A549 (cell line): ENCODE data around the gene FBXW9. TPM values are rescaled to one million over a fixed set of nuclear protein-coding genes. Genes with fewer than 3 reads are reported as not detected.
"Not testable (repeated sequence)": the region's sequence is repeated elsewhere in the genome, so short reads cannot be mapped to it uniquely, and the experiment has no call there.

Experiments used
- ATAC-seq, 2 experiments: fragments of 200-7000 bp in 1 of 2; fragments of >200 bp in 1 of 2; cut with Nextera tagmentation in 1 of 2; cut with Tn5 transposase in 1 of 2; 3 replicates each; pipeline versions ENCODE4 v1.8.0 to v1.9.1; 2018 to 2020; ENCODE audit warnings: mild to moderate bottlenecking in 1 of 2, moderate library complexity in 1 of 2
- CTCF ChIA-PET: fragments of 300-600 bp; sonication (Branson Sonifier 250); formaldehyde crosslinking; extraction: SDS; loops from one replicate; lab custom pipeline; 2021; ENCODE audit warnings: antibody characterized with exemption, inconsistent platforms; lab: Yijun Ruan, JAX
- POLR2A ChIA-PET: fragments of 350-600 bp; formaldehyde crosslinking; extraction: SDS; loops from one replicate; lab custom pipeline; 2021; ENCODE audit warnings: antibody characterized with exemption, inconsistent platforms; lab: Yijun Ruan, JAX
- DNase-seq, 2 experiments: peaks; one replicate each; pipeline versions ENCODE4 v3.0.0 to v3.0.0-alpha.2; 2011 to 2016; ENCODE audit warnings: low read depth in 1 of 2, low spot score in 1 of 2
- FAIRE-seq: peaks from 2 replicates; lab custom pipeline; 2011; peaks lifted over from hg19 to GRCh38; lab: Jason Lieb, UNC
- H3K27ac ChIP-seq, 2 experiments: fragments of >200 bp; sonication (Bioruptor Twin); formaldehyde crosslinking; 3 replicates each; pipeline ENCODE4 v1.5.1; 2016 to 2017
- H3K4me1 ChIP-seq: fragments of >200 bp; sonication (Bioruptor Twin); formaldehyde crosslinking; 3 replicates; pipeline ENCODE4 v1.6.1; 2016
- H3K4me2 ChIP-seq: fragments of >200 bp; sonication (Bioruptor Twin); formaldehyde crosslinking; 3 replicates; pipeline ENCODE4 v1.6.1; 2016
- H3K4me3 ChIP-seq: fragments of >200 bp; sonication (Bioruptor Twin); formaldehyde crosslinking; 3 replicates; pipeline ENCODE4 v1.5.1; 2016
- H3K9me3 ChIP-seq: fragments of >200 bp; sonication (Bioruptor Twin); formaldehyde crosslinking; 3 replicates; pipeline ENCODE4 v1.6.1; 2016
- CEBPB ChIP-seq, 2 experiments: fragments of >200 bp in 1 of 2; sonication (Bioruptor Twin) in 1 of 2; formaldehyde crosslinking in 1 of 2; IDR thresholded peaks; 2 replicates each; pipeline ENCODE4 v1.6.1; 2012 to 2016
- ESRRA ChIP-seq: fragments of 150-350 bp; IDR thresholded peaks from 2 replicates; pipeline ENCODE4 v1.6.1; 2014; ENCODE audit warnings: mild to moderate bottlenecking, low read length, borderline replicate concordance
- FOSB ChIP-seq: fragments of 250-450 bp; sonication (Bioruptor Pico); IDR thresholded peaks from 2 replicates; pipeline ENCODE4 v1.5.0; 2020; ENCODE audit warnings: mild to moderate bottlenecking, moderate library complexity
- FOSL2 ChIP-seq, 2 experiments: fragments of 450-650 bp in 1 of 2; fragments of >200 bp in 1 of 2; sonication (Bioruptor Twin) in 1 of 2; formaldehyde crosslinking; IDR thresholded peaks; 2 replicates each; pipeline versions ENCODE4 v1.5.0 to v1.6.1; 2016 to 2020; ENCODE audit warnings: mild to moderate bottlenecking in 1 of 2, moderate library complexity in 1 of 2
- FOXS1 ChIP-seq: fragments of 250-450 bp; sonication (Bioruptor Pico); IDR thresholded peaks from 2 replicates; pipeline ENCODE4 v1.5.0; 2020; ENCODE audit warnings: mild to moderate bottlenecking, moderate library complexity
- GATA3 ChIP-seq: IDR thresholded peaks from 2 replicates; pipeline ENCODE4 v1.6.1; 2012; ENCODE audit warnings: borderline replicate concordance
- HEYL ChIP-seq: fragments of 250-450 bp; sonication (Bioruptor Pico); IDR thresholded peaks from 2 replicates; pipeline ENCODE4 v1.8.0; 2021; ENCODE audit warnings: mild to moderate bottlenecking, moderate library complexity
- HMGXB4 ChIP-seq: fragments of 250-450 bp; sonication (Bioruptor Pico); IDR thresholded peaks from 2 replicates; pipeline ENCODE4 v1.5.0; 2021; ENCODE audit warnings: mild to moderate bottlenecking, moderate library complexity, borderline replicate concordance
- HOXA7 ChIP-seq: fragments of 250-450 bp; sonication (Bioruptor Pico); IDR thresholded peaks from 2 replicates; pipeline ENCODE4 v1.5.0; 2020; ENCODE audit warnings: mild to moderate bottlenecking, moderate library complexity
- JUN ChIP-seq, 2 experiments: fragments of >200 bp; sonication (Bioruptor Twin); formaldehyde crosslinking; IDR thresholded peaks; 2 replicates in 1 of 2; 3 replicates in 1 of 2; pipeline ENCODE4 v1.6.1; 2016 to 2017
- JUNB ChIP-seq: fragments of >200 bp; sonication (Bioruptor Twin); formaldehyde crosslinking; IDR thresholded peaks from 2 replicates; pipeline ENCODE4 v1.6.1; 2016
- KDM5A ChIP-seq: fragments of 200-600 bp; sonication (generic); IDR thresholded peaks from 2 replicates; pipeline ENCODE4 v1.6.1; 2016; ENCODE audit warnings: antibody characterized with exemption, mild to moderate bottlenecking
- MAFK ChIP-seq: fragments of 450-650 bp; IDR thresholded peaks from 2 replicates; pipeline ENCODE4 v1.6.1; 2014; ENCODE audit not compliant: partially characterized antibody
- POLR2A ChIP-seq: IDR thresholded peaks from 2 replicates; pipeline ENCODE4 v1.6.1; 2012; ENCODE audit warnings: mild to moderate bottlenecking, low read length
- POLR2AphosphoS2 ChIP-seq: conservative IDR thresholded peaks from 2 replicates; pipeline ENCODE4 v1.6.1; 2012; ENCODE audit warnings: low read length, improper control_type of control experiment, inconsistent platforms
- RCOR1 ChIP-seq: fragments of 150-350 bp; IDR thresholded peaks from 2 replicates; pipeline ENCODE4 v1.6.1; 2014; ENCODE audit warnings: antibody characterized with exemption, low read length, low read depth
- RFX5 ChIP-seq: fragments of 450-650 bp; IDR thresholded peaks from 2 replicates; pipeline ENCODE4 v1.7.1; 2014; ENCODE audit warnings: antibody characterized with exemption, mild to moderate bottlenecking, moderate library complexity
- SREBF2 ChIP-seq: fragments of 450-650 bp; IDR thresholded peaks from 2 replicates; pipeline ENCODE4 v1.6.1; 2014; ENCODE audit warnings: mild to moderate bottlenecking, moderate library complexity
- TP53 ChIP-seq: fragments of 250-450 bp; sonication (Bioruptor Pico); IDR thresholded peaks from 2 replicates; pipeline ENCODE4 v1.5.0; 2021; ENCODE audit warnings: mild to moderate bottlenecking, moderate library complexity
- ZC3H11A ChIP-seq: fragments of 450-650 bp; IDR thresholded peaks from 2 replicates; pipeline ENCODE4 v1.6.1; 2014; ENCODE audit warnings: antibody characterized with exemption, mild to moderate bottlenecking
- ZSCAN20 ChIP-seq: fragments of 250-450 bp; sonication (Bioruptor Pico); IDR thresholded peaks from 2 replicates; pipeline ENCODE4 v1.8.0; 2022; ENCODE audit warnings: mild to moderate bottlenecking, moderate library complexity
- whole genome bisulfite sequencing: methylation state at CpG from one replicate; pipeline ENCODE4 v1.1.6; 2017; ENCODE audit errors: missing lambda C conversion rate; 5-methylcytosine and 5-hydroxymethylcytosine counted together
- polyA plus RNA-seq, 4 experiments: library from polyadenylated mRNA; depleted of rRNA in 3 of 4; stranded (reverse); fragments of >200 nt; fragmentation: RNase III in 1 of 4; extraction: RNeasy Plus Mini Kit Qiagen cat#74134 plus additional on column Dnase treatment in 1 of 4; gene quantifications; 2 replicates in 3 of 4; 3 replicates in 1 of 4; pipeline ENCODE4 v1.2.3, GENCODE V29; 2011 to 2017
- TF ChIP-seq, protein P1 (sequence below): IDR thresholded peaks from 2 replicates; pipeline ENCODE4 v1.6.1; 2012

Gene FBXW9
- polyA plus RNA-seq, 2 of the 4 experiments (the other 2 are of a cell fraction), result 5.7 to 8.0 TPM

GRCh38 chr19:12705169-12705568 lies 8.7 kb upstream of the FBXW9 start:
- ChIA-PET CTCF (no interaction called here), POLR2A (no interaction called here)
- Histone ChIP-seq H3K4me2 (no peak overlapping the region), H3K27ac (no peak overlapping the region), H3K4me3 (no peak overlapping the region), H3K9me3 (no peaks in the 10 kb centered on the region), H3K4me1 (no peaks in the 10 kb centered on the region)
- WGBS, result 86% methylated on average over 1 of the region's 13 CpGs
- ATAC-seq (no peak), DNase-seq (no peak), FAIRE-seq (no peak)
- TF ChIP-seq HOXA7 (CRISPR knock-in tag) (no peak), GATA3 (no peak), KDM5A (no peak), ESRRA (no peak), CEBPB (IDR thresholded peaks at IDR 0.05) (no peak), SREBF2 (no peak), ZC3H11A (no peak), FOSL2 (IDR thresholded peaks at IDR 0.05) (no peak), FOSL2 (CRISPR knock-in tag; IDR thresholded peaks at IDR 0.05) (no peak)

DNA sequence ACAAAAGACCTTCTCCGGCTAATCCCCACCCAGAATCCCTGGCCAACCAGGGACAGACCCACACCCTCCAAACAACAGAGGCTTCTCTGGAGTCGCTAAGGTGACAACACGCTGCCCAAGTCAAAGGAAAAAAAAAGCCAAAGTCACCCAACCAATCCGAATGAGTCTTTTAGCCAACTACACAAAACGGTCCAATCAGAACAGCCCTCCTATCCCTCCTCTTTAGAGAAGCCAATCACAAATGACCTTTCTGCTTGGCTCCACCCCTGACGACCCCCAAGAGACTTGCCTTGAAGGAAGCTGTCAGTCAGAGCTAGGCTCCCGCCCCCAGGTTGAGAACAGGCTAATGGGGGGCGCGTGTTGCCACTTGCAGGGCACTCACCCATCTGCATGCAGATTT lies 6.6 kb upstream of the FBXW9 start:
- Histone ChIP-seq H3K4me1 (no peaks in the 10 kb centered on the region), H3K4me2 (no peak overlapping the region), H3K9me3 (no peaks in the 10 kb centered on the region), H3K27ac (no peak overlapping the region), H3K4me3 (no peak overlapping the region)
- DNase-seq (peak in 1 of 2 experiments; percentile 66), FAIRE-seq (no peak), ATAC-seq (peak in 1 of 2 experiments; percentile 72; a peak in 3 of 6 replicates)
- no peak for TF ChIP-seq HEYL (CRISPR knock-in tag)
- WGBS, result 76% methylated on average over 9 of the region's 9 CpGs
- ChIA-PET CTCF (interaction anchor here (0.6 to 1.3 kb wide), 2 partner anchors 63 to 122 kb away, joined by 3 to 4 read pairs; no protein-coding TSS in a partner anchor), POLR2A (no interaction called here)

- CTCF ChIA-PET, result no interaction called here
- no peak for DNase-seq
- no peak for TF ChIP-seq RCOR1
- TF ChIP-seq TP53 (CRISPR knock-in tag), result no peak
- TF ChIP-seq ZSCAN20 (CRISPR knock-in tag), result no peak
- 0 out of 5 replicates have a peak, but pooled peaks of 1 of the 2 experiments have one; percentile 17 for TF ChIP-seq JUN (IDR thresholded peaks at IDR 0.05)
- no peak for TF ChIP-seq FOSB (CRISPR knock-in tag)
- TF ChIP-seq, all 56 proteins: peak for 1
- no peak overlapping the region for H3K4me3 ChIP-seq
- no peak overlapping the region for H3K4me2 ChIP-seq
- no peak for ATAC-seq
- POLR2A ChIA-PET, result no interaction called here
- H3K9me3 ChIP-seq, result no peaks in the 10 kb centered on the region
- WGBS, result 93% methylated on average over 27 of the region's 33 CpGs
- no peak for FAIRE-seq
- no peaks in the 10 kb centered on the region for H3K4me1 ChIP-seq
- H3K27ac ChIP-seq, result no peak overlapping the region
Observed at GRCh38 chr19:12701596-12702282, 5.3 kb upstream of the FBXW9 start.

DNA sequence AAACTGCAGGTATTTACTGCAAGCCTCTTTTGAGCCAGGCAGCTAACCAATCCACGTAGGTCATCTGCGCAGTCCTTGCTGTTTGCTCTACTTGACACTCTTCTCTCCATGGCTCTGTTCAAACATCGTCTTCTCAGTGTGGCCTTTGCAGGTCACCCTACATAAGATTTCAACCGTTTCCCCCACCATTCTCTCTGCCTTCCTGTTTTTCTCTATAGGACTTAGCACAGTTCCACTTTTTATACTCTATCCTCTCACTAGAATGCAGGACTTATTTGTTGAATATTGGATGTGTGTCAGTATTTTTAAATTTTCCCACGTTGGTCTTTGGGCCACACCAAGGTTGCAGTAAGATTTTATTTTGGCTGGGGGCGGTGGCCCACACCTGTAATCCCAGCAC lies 1.7 kb upstream of the FBXW9 start:
- no peak for TF ChIP-seq SREBF2
- no peak for TF ChIP-seq ESRRA
- TF ChIP-seq POLR2A, result no peak
- no peak for TF ChIP-seq HMGXB4 (CRISPR knock-in tag)
- TF ChIP-seq ZSCAN20 (CRISPR knock-in tag), result no peak
- TF ChIP-seq FOXS1, result no peak
- TF ChIP-seq, protein P1, sequence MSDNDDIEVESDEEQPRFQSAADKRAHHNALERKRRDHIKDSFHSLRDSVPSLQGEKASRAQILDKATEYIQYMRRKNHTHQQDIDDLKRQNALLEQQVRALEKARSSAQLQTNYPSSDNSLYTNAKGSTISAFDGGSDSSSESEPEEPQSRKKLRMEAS, result no peak
- no peak for TF ChIP-seq POLR2AphosphoS2
- TF ChIP-seq MAFK, result no peak
- no peak for TF ChIP-seq RFX5
- TF ChIP-seq JUNB, result no peak
- DNase-seq (no peak), ATAC-seq (no peak), FAIRE-seq (no peak)
- ChIA-PET CTCF (interaction anchor here (1.9 to 2.0 kb wide), 2 partner anchors 10 to 20 kb away, joined by 5 to 7 read pairs; no protein-coding TSS in a partner anchor), POLR2A (no interaction called here)
- Histone ChIP-seq H3K4me1 (peaks cover 5% of the 10 kb centered on the region; the same call in 1 of the 3 replicates), H3K4me3 (no peak overlapping the region), H3K9me3 (no peaks in the 10 kb centered on the region), H3K27ac (no peak overlapping the region), H3K4me2 (no peak overlapping the region)
- WGBS, result 88% methylated on average over 6 of the region's 6 CpGs

DNA sequence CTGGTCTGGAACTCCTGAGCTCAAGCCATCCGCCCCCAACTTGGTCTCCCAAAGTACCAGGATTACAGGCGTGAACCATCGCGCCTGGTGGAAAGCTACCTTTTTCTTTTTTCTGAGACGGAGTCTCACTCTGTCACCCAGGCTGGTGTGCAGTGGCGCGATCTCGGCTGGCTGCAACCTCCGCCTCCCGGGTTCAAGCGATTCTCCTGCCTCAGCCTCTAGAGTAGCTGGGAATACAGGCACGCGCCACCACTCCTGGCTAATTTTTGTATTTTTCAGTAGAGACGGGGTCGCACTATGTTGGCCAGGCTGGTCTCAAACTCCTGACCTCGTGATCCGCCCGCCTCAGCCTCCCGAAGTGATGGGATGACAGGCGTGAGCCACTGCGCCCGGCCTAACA lies 994 bp upstream of the FBXW9 start:
- POLR2A ChIA-PET, H3K9me3 ChIP-seq, H3K27ac ChIP-seq, H3K4me3 ChIP-seq, FAIRE-seq, H3K4me1 ChIP-seq, DNase-seq, ATAC-seq: not testable (repeated sequence)
- WGBS, result 96% methylated on average over 22 of the region's 22 CpGs
- H3K4me2 ChIP-seq, result peak overlapping the region; percentile 73; the same call in 2 of the 3 replicates
- CTCF ChIA-PET, result interaction anchor here (1.1 to 2.0 kb wide), 3 partner anchors 11 to 21 kb away, joined by 4 to 7 read pairs (median 5); no protein-coding TSS in a partner anchor
